HL-60 (cell line): ENCODE results near the gene TBATA.

Experiments
- DNase-seq, 2 experiments: peaks; one replicate each; pipeline ENCODE4 v3.0.0-alpha.2; 2010 to 2020; ENCODE audit warnings: low read depth in 1 of 2, low spot score in 1 of 2
- H3K27ac ChIP-seq: fragments of 250-450 bp; sonication (Bioruptor Pico); replicated peaks from 2 replicates; pipeline ENCODE4 v1.5.1; 2020; ENCODE audit warnings: mild to moderate bottlenecking, moderate library complexity
- H3K27me3 ChIP-seq: fragments of 250-450 bp; sonication (Bioruptor Pico); 2 replicates; pipeline ENCODE4 v1.5.1; 2021; ENCODE audit warnings: mild to moderate bottlenecking, moderate library complexity; ENCODE audit not compliant: insufficient read depth, poor library complexity, severe bottlenecking
- H3K4me3 ChIP-seq: replicated peaks from 2 replicates; pipeline ENCODE4 v1.5.1; 2011; ENCODE audit warnings: mild to moderate bottlenecking, control low read depth, low read length; ENCODE audit not compliant: insufficient read depth
- CTCF ChIP-seq: IDR thresholded peaks from one replicate; pipeline ENCODE4 v1.5.1; 2011; ENCODE audit warnings: low read length, control low read depth, inconsistent platforms; ENCODE audit not compliant: insufficient read depth
- GABPA ChIP-seq: IDR thresholded peaks from 2 replicates; pipeline ENCODE4 v1.6.1; 2012; ENCODE audit warnings: low read depth
- POLR2AphosphoS5 ChIP-seq: IDR thresholded peaks from 2 replicates; pipeline ENCODE4 v1.6.1; 2012; ENCODE audit warnings: low read depth
- REST ChIP-seq: IDR thresholded peaks from 2 replicates; pipeline ENCODE4 v1.6.1; 2012; ENCODE audit warnings: low read depth; ENCODE audit not compliant: insufficient replicate concordance
- SPI1 ChIP-seq: IDR thresholded peaks from 2 replicates; pipeline ENCODE4 v1.6.1; 2012; ENCODE audit warnings: low read depth, mild to moderate bottlenecking, borderline replicate concordance

Gene TBATA

DNA sequence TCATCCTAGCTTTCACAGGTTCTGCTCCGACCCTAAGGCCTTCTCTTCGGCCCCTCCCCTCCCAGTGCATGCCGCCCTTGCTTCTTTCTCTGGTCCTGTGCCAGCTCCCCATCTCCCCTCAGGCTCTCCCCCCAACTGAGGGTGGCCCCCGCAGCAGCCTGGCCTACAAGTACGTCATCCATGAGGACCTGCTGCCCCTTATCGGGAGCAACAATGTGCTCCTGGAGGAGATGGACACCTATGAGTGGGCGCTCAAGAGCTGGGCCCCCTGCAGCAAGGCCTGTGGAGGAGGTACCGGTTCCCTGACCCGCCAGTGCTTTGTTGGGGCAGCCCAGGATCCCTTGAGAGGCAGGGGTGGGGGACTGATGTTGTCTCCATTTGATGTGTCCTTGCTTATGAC, 33.8 kb downstream of the TBATA start:
- TF ChIP-seq GABPA (no peak), SPI1 (no peak), CTCF (no peak), POLR2AphosphoS5 (no peak), REST (no peak)
- no peak for DNase-seq
- no peaks in the 10 kb centered on the region for H3K27me3 ChIP-seq
- no peak overlapping the region for H3K27ac ChIP-seq
- no peak overlapping the region for H3K4me3 ChIP-seq

- DNase-seq, result no peak
- no peak overlapping the region for H3K4me3 ChIP-seq
- no peak overlapping the region for H3K27ac ChIP-seq
- H3K27me3 ChIP-seq, result no peaks in the 10 kb centered on the region
- TF ChIP-seq SPI1 (no peak), GABPA (no peak), POLR2AphosphoS5 (no peak), REST (no peak), CTCF (no peak)
Observed at GRCh38 chr10:70750156-70750703, 34.9 kb downstream of the TBATA start.

DNA sequence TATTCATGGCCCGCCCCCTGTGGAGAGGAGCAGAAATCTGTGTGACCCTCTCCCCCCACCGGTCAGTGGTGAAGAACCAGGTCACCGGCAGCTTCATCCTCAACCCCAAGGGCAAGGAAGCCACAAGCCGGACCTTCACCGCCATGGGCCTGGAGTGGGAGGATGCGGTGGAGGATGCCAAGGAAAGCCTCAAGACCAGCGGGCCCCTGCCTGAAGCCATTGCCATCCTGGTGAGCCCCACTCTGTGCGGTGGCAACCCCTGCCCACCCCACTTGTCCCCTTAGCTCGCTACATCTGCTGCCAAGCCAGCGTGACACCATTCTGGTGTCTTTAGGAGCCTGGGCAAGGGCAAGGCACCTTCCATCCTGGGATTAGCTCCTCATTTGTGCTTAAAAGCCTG, 35.4 kb downstream of the TBATA start:
- H3K27ac ChIP-seq, result no peak overlapping the region
- TF ChIP-seq CTCF (no peak), POLR2AphosphoS5 (no peak), REST (no peak), GABPA (no peak)
- no peaks in the 10 kb centered on the region for H3K27me3 ChIP-seq
- no peak overlapping the region for H3K4me3 ChIP-seq
- no peak for DNase-seq
